Osteocyte (in vitro differentiated cells): ENCODE results near the gene TMEM38A. TPM values are rescaled to one million over a fixed set of nuclear protein-coding genes. Genes with fewer than 3 reads are reported as not detected.

Experiments
- DNase-seq: peaks from one replicate; pipeline ENCODE4 v3.0.0; 2021; ENCODE audit warnings: mixed read lengths; ENCODE audit not compliant: unreplicated experiment; ENCODE audit errors: extremely low spot score
- H3K27ac Mint-ChIP-seq: one replicate; pipeline ENCODE4 v1.8.0; 2021; ENCODE audit warnings: mild to moderate bottlenecking, mixed read lengths; ENCODE audit not compliant: unreplicated experiment
- H3K27me3 Mint-ChIP-seq: one replicate; pipeline ENCODE4 v1.8.0; 2021; ENCODE audit warnings: mixed read lengths; ENCODE audit not compliant: unreplicated experiment
- H3K36me3 Mint-ChIP-seq: one replicate; pipeline ENCODE4 v1.8.0; 2021; ENCODE audit warnings: mixed read lengths; ENCODE audit not compliant: unreplicated experiment
- H3K4me1 Mint-ChIP-seq: one replicate; pipeline ENCODE4 v1.8.0; 2021; ENCODE audit warnings: mixed read lengths; ENCODE audit not compliant: unreplicated experiment
- H3K4me3 Mint-ChIP-seq: one replicate; pipeline ENCODE4 v1.8.0; 2021; ENCODE audit warnings: mild to moderate bottlenecking, moderate library complexity, mixed read lengths; ENCODE audit not compliant: unreplicated experiment
- H3K9me3 Mint-ChIP-seq: one replicate; pipeline ENCODE4 v1.8.0; 2021; ENCODE audit warnings: mixed read lengths; ENCODE audit not compliant: unreplicated experiment
- CTCF ChIP-seq: fragments of 200-600 bp; sonication (generic); IDR thresholded peaks from 2 replicates; pipeline ENCODE4 v1.5.0; 2021; ENCODE audit warnings: antibody characterized with exemption, mild to moderate bottlenecking, moderate library complexity
- total RNA-seq: library from RNA; stranded (reverse); gene quantifications from 2 replicates; pipeline ENCODE4 v1.2.1, GENCODE V29; 2021

The TMEM38A gene
- total RNA-seq, 1 donor from 2014 or later, result 6.3 TPM

DNA sequence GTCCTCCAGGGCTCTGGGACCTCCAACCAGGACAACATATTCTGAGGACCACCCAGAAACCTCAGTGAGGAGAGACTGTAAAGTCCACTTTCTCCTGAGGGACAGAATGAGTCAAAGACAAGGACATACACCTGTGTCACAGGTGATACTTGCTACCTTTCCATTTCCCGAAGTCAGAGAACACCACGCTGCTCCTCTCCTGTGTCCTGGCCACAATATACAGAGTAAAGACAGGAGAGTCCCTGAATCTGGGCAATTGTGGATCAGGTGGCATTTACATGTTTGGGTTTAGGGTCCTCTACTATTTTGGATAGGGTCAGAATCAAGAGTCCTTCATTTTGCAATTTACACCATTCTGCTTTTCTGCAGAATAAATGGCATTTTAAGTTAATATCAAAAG is 37.9 kb upstream of the TMEM38A start:
- Mint-ChIP-seq H3K27me3 (no peaks in the 10 kb centered on the region), H3K9me3 (no peaks in the 10 kb centered on the region), H3K36me3 (peaks cover 4% of the 10 kb centered on the region), H3K4me1 (peaks cover 34% of the 10 kb centered on the region), H3K4me3 (no peak overlapping the region), H3K27ac (no peak overlapping the region)
- TF ChIP-seq CTCF, result no peak
- no peak for DNase-seq

DNA sequence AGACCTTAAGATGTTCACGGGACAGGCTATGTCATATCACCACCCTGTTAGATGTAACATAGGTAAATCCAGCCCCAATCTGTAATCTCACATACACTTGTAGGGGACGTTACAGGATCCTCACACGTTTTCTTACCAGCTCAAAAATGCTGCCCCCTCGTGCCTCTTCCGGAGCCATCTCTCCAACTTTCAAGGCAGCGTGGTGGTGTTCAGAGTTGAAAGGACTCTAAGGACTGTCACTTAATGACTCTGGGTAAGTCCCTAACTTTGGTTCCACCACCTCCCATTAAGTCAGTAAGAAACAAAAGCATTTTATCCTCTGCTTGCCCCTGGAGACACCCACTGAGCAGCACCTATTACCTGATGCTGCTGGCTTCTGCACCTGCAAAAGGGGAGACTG is 37.4 kb upstream of the TMEM38A start:
- no peaks in the 10 kb centered on the region for H3K9me3 Mint-ChIP-seq
- H3K27me3 Mint-ChIP-seq, result no peaks in the 10 kb centered on the region
- peaks cover 4% of the 10 kb centered on the region for H3K36me3 Mint-ChIP-seq
- peaks cover 36% of the 10 kb centered on the region for H3K4me1 Mint-ChIP-seq
- no peak for DNase-seq
- H3K27ac Mint-ChIP-seq, result no peak overlapping the region
- TF ChIP-seq CTCF, result no peak
- H3K4me3 Mint-ChIP-seq, result no peak overlapping the region

GRCh38 chr19:16624236-16624635 is 36.7 kb upstream of the TMEM38A start:
- Mint-ChIP-seq H3K27me3 (no peaks in the 10 kb centered on the region), H3K4me3 (no peak overlapping the region), H3K4me1 (peaks cover 38% of the 10 kb centered on the region), H3K36me3 (peaks cover 4% of the 10 kb centered on the region), H3K9me3 (no peaks in the 10 kb centered on the region), H3K27ac (no peak overlapping the region)
- DNase-seq, result no peak
- no peak for TF ChIP-seq CTCF

DNA sequence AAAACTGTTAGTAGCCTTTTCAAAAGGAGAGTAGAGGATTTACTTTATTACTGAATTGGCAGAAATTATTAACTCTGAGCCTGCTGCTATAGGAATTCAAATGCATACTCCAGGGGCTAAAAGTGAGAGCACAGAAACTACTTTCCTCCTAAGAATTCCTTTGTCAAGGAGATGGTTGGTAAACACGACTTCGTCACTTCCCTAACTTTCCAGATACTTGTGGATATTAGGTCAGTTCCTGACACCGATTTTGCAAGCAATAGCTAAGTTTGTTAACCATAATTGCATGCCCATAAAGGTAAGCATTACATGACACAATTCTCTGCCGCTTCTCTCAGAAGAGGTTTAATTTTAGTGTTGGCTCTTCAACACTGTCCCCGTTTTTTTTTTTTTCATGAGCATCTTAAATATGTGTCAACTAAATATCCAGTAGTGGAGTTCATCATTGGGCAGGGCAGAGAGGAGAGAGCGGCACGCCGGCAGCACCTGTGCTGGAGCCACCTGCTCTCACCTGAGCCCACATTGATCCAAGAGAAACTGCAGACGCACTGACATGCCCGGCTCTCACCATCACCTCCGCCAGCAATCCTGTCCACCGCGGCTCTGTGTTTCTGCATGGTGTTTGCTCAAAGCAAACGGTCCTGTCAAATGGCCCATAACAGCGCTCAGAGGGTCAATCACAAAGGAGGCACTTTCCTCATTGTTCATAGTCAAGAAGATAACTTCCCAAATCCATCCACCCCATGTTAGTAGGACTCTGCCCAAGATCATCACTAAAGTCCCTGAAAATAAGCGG is 35.6 kb upstream of the TMEM38A start:
- Mint-ChIP-seq H3K9me3 (no peaks in the 10 kb centered on the region), H3K4me3 (peak overlapping the region; percentile 5), H3K27ac (no peak overlapping the region), H3K4me1 (peaks cover 39% of the 10 kb centered on the region), H3K27me3 (no peaks in the 10 kb centered on the region), H3K36me3 (peaks cover 4% of the 10 kb centered on the region)
- no peak for DNase-seq
- no peak for TF ChIP-seq CTCF

- DNase-seq, result no peak
- Mint-ChIP-seq H3K4me3 (peak overlapping the region; percentile 90), H3K4me1 (peaks cover 35% of the 10 kb centered on the region), H3K27me3 (no peaks in the 10 kb centered on the region), H3K9me3 (no peaks in the 10 kb centered on the region), H3K36me3 (peaks cover 7% of the 10 kb centered on the region), H3K27ac (peak overlapping the region; percentile 86)
- TF ChIP-seq CTCF, result no peak
These were observed 34.1 kb upstream of the TMEM38A start for GRCh38 chr19:16626796-16627192.
